ENCODE data around the gene BCL7A.

- no peak for TF ChIP-seq CTCF (IDR thresholded peaks at IDR 0.05)
- TF ChIP-seq POLR2A (IDR thresholded peaks at IDR 0.05): no peak
- TF ChIP-seq EP300 (IDR thresholded peaks at IDR 0.05): no peak
Measured at GRCh38 chr12:122096014-122096413, 74.3 kb downstream of the BCL7A start.

All from gastroesophageal sphincter (tissue), 3 donors.